K562 (cell line): ENCODE results near the gene HSPA6. TPM values are rescaled to one million over a fixed set of nuclear protein-coding genes. Genes with fewer than 3 reads are reported as not detected.
A peak's percentile ranks its signal among the peaks of the same experiment; 100 is the strongest.

Experiments used
- AFF1 ChIP-seq, 2 experiments: fragments of 450-650 bp; IDR thresholded peaks; 2 replicates each; pipeline ENCODE4 v1.6.1; 2018; ENCODE audit warnings: mild to moderate bottlenecking in 2 of 2, low read depth in 1 of 2; ENCODE audit not compliant: partially characterized antibody in 2 of 2
- ARID1B ChIP-seq: fragments of 450-650 bp; IDR thresholded peaks from 2 replicates; pipeline ENCODE4 v1.6.1; 2016; ENCODE audit warnings: antibody characterized with exemption, mild to moderate bottlenecking, inconsistent platforms
- ATF4 ChIP-seq: fragments of 450-650 bp; formaldehyde crosslinking; IDR thresholded peaks from 2 replicates; pipeline ENCODE4 v1.4.0; 2022; ENCODE audit warnings: mild to moderate bottlenecking, moderate library complexity
- BRF2 ChIP-seq: IDR thresholded peaks from 3 replicates; pipeline ENCODE4 v1.6.1; 2011; ENCODE audit warnings: borderline replicate concordance, mild to moderate bottlenecking; ENCODE audit not compliant: insufficient read length, insufficient read depth
- CXXC5 ChIP-seq: fragments of 250-450 bp; sonication (Bioruptor Pico); IDR thresholded peaks from 2 replicates; pipeline ENCODE4 v1.8.0; 2022; ENCODE audit warnings: inconsistent platforms, mild to moderate bottlenecking, moderate library complexity
- DPF2 ChIP-seq: fragments of 450-650 bp; IDR thresholded peaks from 2 replicates; pipeline ENCODE4 v1.6.1; 2016
- ERF ChIP-seq: fragments of 450-650 bp; formaldehyde crosslinking; IDR thresholded peaks from 2 replicates; pipeline ENCODE4 v1.4.0; 2020; ENCODE audit warnings: mild to moderate bottlenecking, mixed read lengths
- NEUROD1 ChIP-seq: fragments of 150-350 bp; IDR thresholded peaks from 2 replicates; pipeline ENCODE4 v1.6.1; 2014; ENCODE audit warnings: borderline replicate concordance, low read length, low read depth; ENCODE audit not compliant: partially characterized antibody
- PBX2 ChIP-seq, 2 experiments: IDR thresholded peaks in 1 of 2; conservative IDR thresholded peaks in 1 of 2; 2 replicates each; pipeline ENCODE4 v1.6.1; 2016; ENCODE audit warnings: low read depth in 2 of 2, mild to moderate bottlenecking in 1 of 2, missing compliant biosample characterization in 1 of 2, missing genetic modification characterization in 1 of 2, moderate library complexity in 1 of 2
- SREBF1 ChIP-seq: fragments of 150-350 bp; IDR thresholded peaks from 2 replicates; pipeline ENCODE4 v1.6.1; 2014; ENCODE audit warnings: antibody characterized with exemption, low read depth, low read length, borderline replicate concordance
- TCF3 ChIP-seq: sonication (generic); formaldehyde crosslinking; IDR thresholded peaks from 2 replicates; pipeline ENCODE4 v1.4.0; 2020; ENCODE audit warnings: mild to moderate bottlenecking, missing genetic modification reagents
- ZMIZ1 ChIP-seq, 2 experiments: fragments of 150-350 bp in 1 of 2; IDR thresholded peaks; 2 replicates each; pipeline ENCODE4 v1.6.1; 2012 to 2016; ENCODE audit warnings: low read depth in 2 of 2, low read length in 2 of 2, mild to moderate bottlenecking in 1 of 2, moderate library complexity in 1 of 2
- ZNF695 ChIP-seq: fragments of 450-650 bp; formaldehyde crosslinking; IDR thresholded peaks from 2 replicates; pipeline ENCODE4 v1.4.0; 2020; ENCODE audit warnings: mild to moderate bottlenecking, moderate library complexity
- polyA plus RNA-seq, 8 experiments: library from polyadenylated mRNA; depleted of rRNA in 4 of 8; stranded (reverse) in 5 of 8; unstranded in 3 of 8; fragments of >200 nt; fragmentation: Nextera tagmentation in 2 of 8; fragmentation: Illumina TruSeq in 1 of 8; extraction: Ambion mirVana in 2 of 8; extraction: Trizol in 1 of 8; gene quantifications; 2 replicates each; pipeline versions ENCODE4 v1.2.1 to v1.2.3, GENCODE V29; 2011 to 2014; ENCODE audit warnings: inconsistent platforms in 1 of 8, missing spikeins in 1 of 8
- total RNA-seq, 7 experiments: library from RNA; depleted of rRNA in 6 of 7; stranded (reverse); fragments of >200 nt in 6 of 7; fragmentation: Illumina TruSeq in 2 of 7; extraction: Trizol in 2 of 7; gene quantifications; 2 replicates each; pipeline versions ENCODE4 v1.2.1 to v1.2.3, GENCODE V29; 2011 to 2021; ENCODE audit warnings: low replicate concordance in 1 of 7

The HSPA6 gene
- total and polyA plus RNA-seq, 9 of the 15 experiments (the other 6 are each of a cell fraction or from before 2014, with no cell fraction given) = 0.15 to 10.0 (median 2.4) TPM

GRCh38 chr1:161494091-161494735 lies 30.1 kb upstream of the HSPA6 start (continued):
- TF ChIP-seq SREBF1 = no peak
- 0 out of 2 replicates have a peak, but pooled peaks have one; percentile 35 for TF ChIP-seq ATF4 (CRISPR knock-in tag)
- peak; percentile 75 for TF ChIP-seq DPF2
- TF ChIP-seq ZNF695 (CRISPR knock-in tag) = no peak
- TF ChIP-seq ERF (CRISPR knock-in tag) = no peak
- TF ChIP-seq TCF3 (CRISPR knock-in tag) = peak; percentile 72
- TF ChIP-seq ZMIZ1 (IDR thresholded peaks at IDR 0.05; ENCODE audit: low read depth in 2 of 2, low read length in 2 of 2) = no peak
- TF ChIP-seq PBX2 (CRISPR knock-in tag; IDR thresholded peaks at IDR 0.05; ENCODE audit: low read depth) = no peak
- TF ChIP-seq PBX2 (tag; conservative IDR thresholded peaks at IDR 0.05; ENCODE audit: low read depth) = no peak
- peak; percentile 18; the same call in 1 of the 2 replicates for TF ChIP-seq CXXC5 (CRISPR knock-in tag)
- no peak for TF ChIP-seq NEUROD1
- peak in 1 of 2 experiments; percentile 31 for TF ChIP-seq AFF1 (IDR thresholded peaks at IDR 0.05; ENCODE audit: low read depth in 1 of 2, partially characterized antibody in 2 of 2)
- TF ChIP-seq BRF2 = no peak
- TF ChIP-seq ARID1B = peak; percentile 73
